GM12878 (cell line): ENCODE measurements around the gene MSH4. TPM values are rescaled to one million over a fixed set of nuclear protein-coding genes. Genes with fewer than 3 reads are reported as not detected.
"Not testable (repeated sequence)": the region's sequence is repeated elsewhere in the genome, so short reads cannot be mapped to it uniquely, and the experiment has no call there.

Experiments
- ATAC-seq: fragments of 200-7000 bp; cut with Tn5 transposase; 3 replicates; pipeline ENCODE4 v1.9.1; 2020; ENCODE audit warnings: mild to moderate bottlenecking, moderate library complexity
- BruUV-seq: library from RNA; stranded (reverse); fragments of 400-500 nt; replicated peaks from 2 replicates; lab custom pipeline; 2021; lab: Mats Ljungman, UMichigan
- CTCF ChIA-PET: fragments of 300-600 bp; sonication (Branson Sonifier 250); formaldehyde crosslinking; extraction: SDS; loops from one replicate; lab custom pipeline; 2021; ENCODE audit warnings: inconsistent platforms; lab: Yijun Ruan, JAX
- POLR2A ChIA-PET: fragments of 350-600 bp; formaldehyde crosslinking; extraction: SDS; loops from one replicate; lab custom pipeline; 2021; ENCODE audit warnings: inconsistent platforms; lab: Charles Lee
- RAD21 ChIA-PET: fragments of 300-600 bp; sonication (Branson Sonifier 250); formaldehyde crosslinking; loops from one replicate; lab custom pipeline; 2023; ENCODE audit warnings: antibody characterized with exemption; ENCODE audit not compliant: unreplicated experiment; lab: Charles Lee
- SMC1A ChIA-PET: fragments of 300-600 bp; sonication (Branson Sonifier 250); formaldehyde crosslinking; loops from one replicate; lab custom pipeline; 2023; ENCODE audit not compliant: unreplicated experiment, uncharacterized antibody; lab: Charles Lee
- DNase-seq: peaks from one replicate; pipeline ENCODE4 v3.0.0-alpha.2; 2011; ENCODE audit warnings: low read depth, low spot score
- FAIRE-seq: peaks from 3 replicates; lab custom pipeline; 2011; peaks lifted over from hg19 to GRCh38; lab: Jason Lieb, UNC
- H2AFZ ChIP-seq: 2 replicates; pipeline ENCODE4 v1.6.0; 2011; ENCODE audit warnings: low read depth, low read length, control low read depth; ENCODE audit not compliant: control insufficient read depth
- H3K27ac ChIP-seq: 2 replicates; pipeline ENCODE4 v1.5.1; 2011; ENCODE audit warnings: control low read depth; ENCODE audit not compliant: control insufficient read depth, insufficient read depth
- H3K27me3 ChIP-seq, 2 experiments: replicated peaks in 1 of 2; 2 replicates each; pipeline versions ENCODE4 v1.6.0 to v1.6.1; 2011; ENCODE audit warnings: low read length in 1 of 2; ENCODE audit not compliant: control insufficient read depth in 2 of 2, insufficient read depth in 2 of 2
- H3K36me3 ChIP-seq, 2 experiments: 2 replicates each; pipeline ENCODE4 v1.5.1; 2011; ENCODE audit warnings: low read length in 1 of 2; ENCODE audit not compliant: control insufficient read depth in 2 of 2, insufficient read depth in 2 of 2
- H3K4me1 ChIP-seq: 2 replicates; pipeline ENCODE4 v1.6.1; 2011; ENCODE audit warnings: mild to moderate bottlenecking, low read length, moderate library complexity, mixed read lengths; ENCODE audit not compliant: control insufficient read depth, insufficient read depth
- H3K4me2 ChIP-seq: 2 replicates; pipeline ENCODE4 v1.6.0; 2011; ENCODE audit warnings: control low read depth; ENCODE audit not compliant: control insufficient read depth, insufficient read depth
- H3K4me3 ChIP-seq: fragments of 200-600 bp; sonication (generic); 2 replicates; pipeline ENCODE4 v1.5.1; 2016
- H3K79me2 ChIP-seq: 2 replicates; pipeline ENCODE4 v1.6.0; 2011; ENCODE audit warnings: low read length; ENCODE audit not compliant: control insufficient read depth, insufficient read depth
- H3K9ac ChIP-seq: 2 replicates; pipeline ENCODE4 v1.8.0; 2011; ENCODE audit warnings: low read length, control low read depth, mixed read lengths; ENCODE audit not compliant: control insufficient read depth, insufficient read depth
- H3K9me3 ChIP-seq: replicated peaks from 3 replicates; pipeline ENCODE4 v1.5.1; 2011; ENCODE audit warnings: mild to moderate bottlenecking, low read length; ENCODE audit not compliant: control insufficient read depth, insufficient read depth
- H4K20me1 ChIP-seq: 2 replicates; pipeline ENCODE4 v1.6.0; 2011; ENCODE audit not compliant: control insufficient read depth, insufficient read depth
- CBX3 ChIP-seq: fragments of 200-600 bp; sonication (generic); IDR thresholded peaks from 2 replicates; pipeline ENCODE4 v1.6.1; 2016; ENCODE audit warnings: low read depth, borderline replicate concordance
- HCFC1 ChIP-seq: fragments of 150-350 bp; IDR thresholded peaks from 2 replicates; pipeline ENCODE4 v1.6.1; 2014; ENCODE audit warnings: low read length
- KLF5 ChIP-seq: fragments of 450-650 bp; IDR thresholded peaks from 2 replicates; pipeline ENCODE4 v1.6.1; 2014; ENCODE audit warnings: mild to moderate bottlenecking; ENCODE audit not compliant: partially characterized antibody
- NR2C2 ChIP-seq: IDR thresholded peaks from 2 replicates; pipeline ENCODE4 v1.6.1; 2011; ENCODE audit warnings: borderline replicate concordance, low read depth; ENCODE audit not compliant: control insufficient read depth, insufficient read length
- RBBP5 ChIP-seq: fragments of 200-600 bp; sonication (generic); conservative IDR thresholded peaks from 2 replicates; pipeline ENCODE4 v1.6.1; 2016
- SMAD1 ChIP-seq: fragments of 450-650 bp; IDR thresholded peaks from 2 replicates; pipeline ENCODE4 v1.6.1; 2018; ENCODE audit warnings: mild to moderate bottlenecking, low read depth; ENCODE audit not compliant: partially characterized antibody
- ZNF207 ChIP-seq: fragments of 450-650 bp; IDR thresholded peaks from 2 replicates; pipeline ENCODE4 v1.6.1; 2014; ENCODE audit warnings: antibody characterized with exemption, mild to moderate bottlenecking, borderline replicate concordance
- WGBS: methylation state at CpG from one replicate; pipeline ENCODE4 v1.1.6; 2016; ENCODE audit warnings: low lambda C conversion rate; ENCODE audit not compliant: insufficient replicate concordance, insufficient coverage; ENCODE audit errors: missing lambda C conversion rate; 5-methylcytosine and 5-hydroxymethylcytosine counted together
- in situ Hi-C: fragments of 300-500 bp; cut with MboI; formaldehyde crosslinking; loops from 9 replicates; pipeline ENCODE4 v1.14.3; 2018; ENCODE audit warnings: mixed read lengths
- intact Hi-C: fragments of 100-400 bp; cut with micrococcal nuclease; formaldehyde crosslinking; loops from one replicate; pipeline ENCODE4 v1.14.2; 2022; ENCODE audit not compliant: unreplicated experiment
- polyA plus RNA-seq, 11 experiments: library from polyadenylated mRNA; depleted of rRNA in 4 of 11; unstranded in 6 of 11; stranded (reverse) in 5 of 11; fragments of >200 nt; fragmentation: Nextera tagmentation in 4 of 11; fragmentation: Illumina TruSeq in 1 of 11; extraction: Ambion mirVana in 4 of 11; extraction: Trizol in 1 of 11; gene quantifications; 1 replicate in 1 of 11; 2 replicates in 10 of 11; pipeline versions ENCODE4 v1.2.1 to v1.2.3, GENCODE V29; 2011 to 2016; ENCODE audit warnings: inconsistent platforms in 2 of 11, missing spikeins in 2 of 11, low read depth in 1 of 11
- total RNA-seq, 4 experiments: library from RNA; depleted of rRNA in 3 of 4; stranded (reverse); fragments of >200 nt in 3 of 4; fragmentation: Illumina TruSeq in 1 of 4; extraction: Trizol in 1 of 4; gene quantifications; 2 replicates each; pipeline versions ENCODE4 v1.2.1 to v1.2.3, GENCODE V29; 2013 to 2021

Gene MSH4
- total and polyA plus RNA-seq, 10 of the 15 experiments (the other 5 are each of a cell fraction or from before 2014, with no cell fraction given): 0.04 to 0.34 (median 0.09) TPM; not detected in 3

DNA sequence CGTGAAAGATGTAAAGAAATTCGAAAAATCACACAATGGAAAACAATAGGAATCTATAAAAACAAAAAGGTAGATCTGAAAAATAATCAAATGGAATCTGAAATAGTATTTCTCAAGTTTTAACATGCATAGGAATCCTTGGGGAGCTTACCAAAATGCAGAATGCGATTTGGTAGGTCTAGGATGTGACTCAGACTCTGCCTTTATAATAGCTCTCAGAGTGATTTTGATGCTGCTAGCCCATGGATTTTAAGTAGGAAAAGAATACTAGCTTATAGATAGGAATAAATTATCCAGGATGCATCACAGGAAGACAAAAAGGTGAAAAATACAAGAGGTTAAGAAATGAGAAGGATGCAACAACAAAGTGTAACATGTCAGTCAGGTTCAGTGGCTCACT is 24.7 kb upstream of the MSH4 start:
- Histone ChIP-seq H3K4me1 (no peaks in the 10 kb centered on the region), H3K27ac (no peak overlapping the region), H3K4me2 (no peak overlapping the region), H3K27me3 (no peaks in the 10 kb centered on the region), H3K4me3 (no peak overlapping the region), H2AFZ (no peak overlapping the region), H3K9ac (no peak overlapping the region), H3K9me3 (no peaks in the 10 kb centered on the region; the same call in 2 of the 3 replicates), H4K20me1 (no peaks in the 10 kb centered on the region), H3K36me3 (no peaks in the 10 kb centered on the region; a peak in 1 of 4 replicates), H3K79me2 (no peaks in the 10 kb centered on the region)
- DNase-seq: no peak
- POLR2A ChIA-PET: no interaction called here
- TF ChIP-seq HCFC1 (no peak), SMAD1 (no peak), CBX3 (no peak), KLF5 (no peak), ZNF207 (no peak), RBBP5 (no peak), NR2C2 (no peak)
- RAD21 ChIA-PET: no interaction called here
- 77% methylated on average over 3 of the region's 3 CpGs for WGBS
- in situ Hi-C loops (no loop called here), intact Hi-C loops (no loop called here)
- CTCF ChIA-PET: no interaction called here
- BruUV-seq: no TSS peak
- SMC1A ChIA-PET: no interaction called here
- no peak for FAIRE-seq
- no peak for ATAC-seq

DNA sequence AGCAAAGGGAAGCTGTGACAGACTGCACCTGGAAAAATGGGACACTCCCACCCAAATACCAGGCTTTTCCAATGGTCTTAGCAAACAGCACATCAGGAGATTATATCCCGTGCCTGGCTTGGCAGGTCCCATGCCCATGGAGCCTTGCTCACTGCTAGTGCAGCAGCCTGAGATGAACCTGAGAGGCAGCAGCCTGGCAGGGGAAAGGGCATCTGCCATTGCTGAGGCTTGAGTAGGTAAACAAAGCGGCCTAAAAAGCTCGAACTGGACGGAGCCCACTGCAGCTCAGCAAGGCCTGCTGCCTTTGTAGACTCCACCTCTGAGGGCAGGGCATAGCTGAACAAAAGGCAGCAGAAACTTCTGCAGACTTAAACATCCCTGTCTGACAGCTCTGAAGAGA is 18.9 kb upstream of the MSH4 start:
- H3K9me3 ChIP-seq, H3K4me3 ChIP-seq, FAIRE-seq, H3K9ac ChIP-seq, H2AFZ ChIP-seq, H3K27ac ChIP-seq, H3K36me3 ChIP-seq, BruUV-seq, CTCF ChIA-PET, H3K79me2 ChIP-seq, intact Hi-C loops, RAD21 ChIA-PET, DNase-seq, H3K4me2 ChIP-seq, in situ Hi-C loops, H3K27me3 ChIP-seq, ATAC-seq, H3K4me1 ChIP-seq, POLR2A ChIA-PET, H4K20me1 ChIP-seq: not testable (repeated sequence)
- SMC1A ChIA-PET: interaction anchor here (0.7 kb wide), 1 partner anchor 11 kb away, joined by 3 read pairs; no protein-coding TSS in a partner anchor
- 97% methylated on average over 2 of the region's 4 CpGs for WGBS

DNA sequence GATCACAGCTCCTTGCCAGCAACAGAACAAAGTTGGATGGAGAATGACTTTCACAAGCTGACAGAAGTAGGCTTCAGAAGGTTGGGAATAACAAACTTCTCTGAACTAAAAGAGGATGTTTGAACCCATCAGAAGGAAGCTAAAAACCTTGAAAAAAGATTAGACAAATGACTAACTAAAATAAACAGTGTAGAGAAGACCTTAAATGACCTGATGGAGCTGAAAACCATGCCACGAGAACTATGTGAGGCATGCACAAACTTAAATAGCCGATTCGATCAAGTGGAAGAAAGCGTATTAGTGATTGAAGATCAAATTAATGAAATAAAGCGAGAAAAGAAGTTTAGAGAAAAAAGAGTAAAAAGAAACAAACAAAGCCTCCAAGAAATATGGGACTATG is 18.0 kb upstream of the MSH4 start:
- H4K20me1 ChIP-seq, H2AFZ ChIP-seq, CTCF ChIA-PET, H3K27me3 ChIP-seq, FAIRE-seq, H3K79me2 ChIP-seq, in situ Hi-C loops, H3K4me3 ChIP-seq, DNase-seq, RAD21 ChIA-PET, H3K36me3 ChIP-seq, H3K4me2 ChIP-seq, POLR2A ChIA-PET, H3K4me1 ChIP-seq, intact Hi-C loops, ATAC-seq, BruUV-seq, H3K9ac ChIP-seq, H3K27ac ChIP-seq, H3K9me3 ChIP-seq: not testable (repeated sequence)
- SMC1A ChIA-PET: interaction anchor here (0.7 kb wide), 2 partner anchors 11 to 19 kb away, joined by 3 read pairs; no protein-coding TSS in a partner anchor
- WGBS: 90% methylated on average over 5 of the region's 5 CpGs
